ENCODE measurements around the gene WWP2.
"Not testable (repeated sequence)": the region's sequence is repeated elsewhere in the genome, so short reads cannot be mapped to it uniquely, and the experiment has no call there.

Gene WWP2

GRCh38 chr16:69952116-69952515, 190.0 kb downstream of the WWP2 start:
- H3K27ac Mint-ChIP-seq, H3K4me3 Mint-ChIP-seq, H3K36me3 Mint-ChIP-seq, H3K27me3 Mint-ChIP-seq, H3K9me3 Mint-ChIP-seq, H3K4me1 Mint-ChIP-seq: not testable (repeated sequence)
- peak; percentile 27 for ATAC-seq

DNA sequence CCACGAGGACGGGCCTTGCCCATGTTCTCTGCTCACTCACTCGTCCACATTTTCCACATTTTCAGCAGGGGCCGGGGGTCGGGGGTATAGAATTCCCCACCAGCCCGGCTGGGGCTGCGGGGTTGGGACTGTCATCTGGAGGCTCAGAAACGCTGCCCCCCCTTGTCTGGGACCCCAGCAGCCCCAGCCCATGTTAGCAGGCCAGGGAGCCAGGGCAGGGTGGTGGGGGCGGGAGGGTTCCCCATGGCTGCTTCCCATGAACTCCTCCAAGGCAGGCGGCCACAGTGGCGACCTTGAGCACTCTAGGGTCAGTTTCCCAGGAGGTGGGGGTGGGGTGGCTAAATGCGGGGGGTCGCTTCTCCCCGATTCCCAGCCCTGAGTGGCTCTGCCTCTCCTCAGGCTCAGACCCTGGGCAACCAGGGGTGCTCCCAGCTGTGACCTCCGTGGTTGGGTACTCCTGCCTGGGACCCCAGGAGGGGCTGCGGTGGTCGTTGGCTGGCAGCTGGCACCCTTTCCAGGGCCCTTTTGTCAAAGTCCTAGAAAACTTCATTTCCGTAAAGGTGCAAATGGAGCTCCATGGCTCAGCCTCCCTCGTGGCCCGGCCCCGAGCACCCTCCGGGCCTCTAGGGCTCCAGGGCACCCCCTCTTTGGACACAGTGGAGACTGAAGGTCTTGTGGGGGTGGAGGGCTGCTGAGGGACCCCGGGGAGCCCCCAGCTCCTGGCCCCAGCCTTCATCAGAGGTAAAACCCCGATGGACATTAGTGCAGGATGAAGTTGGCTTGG, 190.6 kb downstream of the WWP2 start:
- H3K27me3 Mint-ChIP-seq, ATAC-seq, H3K36me3 Mint-ChIP-seq, H3K4me1 Mint-ChIP-seq, H3K27ac Mint-ChIP-seq, H3K4me3 Mint-ChIP-seq, H3K9me3 Mint-ChIP-seq: not testable (repeated sequence)

GRCh38 chr16:69954241-69954640, 192.1 kb downstream of the WWP2 start:
- H3K4me1 Mint-ChIP-seq, H3K27me3 Mint-ChIP-seq, H3K9me3 Mint-ChIP-seq, H3K36me3 Mint-ChIP-seq, ATAC-seq, H3K4me3 Mint-ChIP-seq, H3K27ac Mint-ChIP-seq: not testable (repeated sequence)

GRCh38 chr16:69963312-69963711, 201.2 kb downstream of the WWP2 start:
- not testable (repeated sequence) for H3K27me3 Mint-ChIP-seq, H3K36me3 Mint-ChIP-seq, H3K27ac Mint-ChIP-seq, ATAC-seq, H3K9me3 Mint-ChIP-seq, H3K4me3 Mint-ChIP-seq, H3K4me1 Mint-ChIP-seq

DNA sequence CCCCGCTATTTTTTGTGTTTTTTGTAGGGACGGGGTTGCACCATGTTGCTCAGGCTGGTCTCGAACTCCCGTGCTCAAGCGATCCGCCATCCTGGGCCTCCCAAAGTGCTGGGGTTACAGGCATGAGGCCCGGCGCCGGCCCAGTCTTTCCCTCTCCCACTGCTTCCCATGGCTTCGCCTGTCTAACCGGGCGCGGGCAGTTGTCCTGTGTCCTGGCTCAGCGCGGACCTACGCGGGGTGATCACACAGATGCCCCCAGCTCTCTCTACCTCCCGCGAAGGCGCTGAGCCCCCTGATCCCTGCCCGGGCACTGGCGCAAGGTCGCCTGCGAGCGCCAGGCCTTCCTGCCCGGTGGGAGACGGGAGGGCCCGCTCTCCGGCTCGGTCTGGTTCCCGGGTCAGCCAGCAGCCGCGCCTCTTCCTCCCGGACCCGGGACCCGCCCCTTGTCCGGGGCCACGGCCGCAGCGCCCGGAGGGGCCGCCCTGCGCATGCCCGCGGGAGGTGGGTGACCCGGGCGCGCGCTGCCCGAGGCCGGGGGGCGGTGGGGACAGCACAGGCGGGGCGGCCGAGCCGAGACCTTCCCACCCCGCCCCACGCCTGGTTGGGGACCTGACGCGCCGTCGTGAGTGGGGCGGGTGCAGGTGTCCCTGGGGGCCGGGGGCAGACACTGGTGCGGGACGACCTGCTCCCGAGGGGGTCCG, 203.0 kb downstream of the WWP2 start:
- H3K27ac Mint-ChIP-seq = not testable (repeated sequence)

DNA sequence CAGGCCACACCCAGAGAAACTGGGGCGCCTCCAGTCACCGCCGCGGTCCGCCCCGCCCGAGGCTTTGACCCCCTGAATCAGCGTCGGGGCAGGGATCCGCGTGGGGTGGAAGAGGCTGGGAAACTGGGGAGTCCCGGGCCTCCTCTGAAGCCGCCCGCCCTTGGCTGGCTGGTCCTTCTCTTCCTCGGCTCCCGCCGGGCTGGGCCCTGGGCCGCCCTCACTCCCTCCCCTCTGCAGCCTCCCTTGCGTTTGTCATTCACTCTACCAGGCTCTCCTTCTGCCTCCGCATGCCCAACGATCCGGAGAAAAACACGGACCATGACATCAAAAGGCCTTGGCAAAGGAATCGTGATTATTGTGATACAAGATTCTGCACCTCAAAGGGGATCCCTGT, 203.5 kb downstream of the WWP2 start:
- H3K9me3 Mint-ChIP-seq, H3K27ac Mint-ChIP-seq, ATAC-seq, H3K36me3 Mint-ChIP-seq, H3K4me1 Mint-ChIP-seq, H3K27me3 Mint-ChIP-seq, H3K4me3 Mint-ChIP-seq: not testable (repeated sequence)

More for the DNA sequence above, 203.0 kb downstream of the WWP2 start:
- H3K4me3 Mint-ChIP-seq, H3K27me3 Mint-ChIP-seq, H3K4me1 Mint-ChIP-seq, H3K9me3 Mint-ChIP-seq, H3K36me3 Mint-ChIP-seq: not testable (repeated sequence)
- peak; percentile 55 for ATAC-seq

GRCh38 chr16:69967688-69968087, 205.6 kb downstream of the WWP2 start:
- not testable (repeated sequence) for H3K9me3 Mint-ChIP-seq, H3K36me3 Mint-ChIP-seq, H3K4me1 Mint-ChIP-seq, H3K27ac Mint-ChIP-seq, H3K27me3 Mint-ChIP-seq, H3K4me3 Mint-ChIP-seq
- ATAC-seq = peak; percentile 29

DNA sequence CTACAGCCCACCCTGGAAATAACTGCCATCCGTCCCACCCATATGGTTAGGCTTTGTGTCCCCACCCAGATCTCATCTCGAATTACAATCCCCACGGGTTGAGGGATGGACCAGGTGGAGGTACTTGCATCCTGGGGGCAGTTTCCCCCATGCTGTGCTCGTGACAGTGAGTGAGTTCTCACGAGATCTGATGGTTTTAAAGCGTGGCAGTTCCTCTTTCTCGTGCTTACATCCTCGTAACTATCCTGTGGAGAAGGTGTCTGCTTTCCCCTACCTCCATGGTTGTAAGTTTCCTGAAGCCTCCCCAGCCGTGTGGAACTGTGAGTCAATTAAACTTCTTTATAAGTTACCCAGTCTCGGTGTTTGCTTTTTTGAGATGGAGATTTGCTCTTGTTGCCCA, 206.0 kb downstream of the WWP2 start:
- not testable (repeated sequence) for H3K27ac Mint-ChIP-seq, H3K36me3 Mint-ChIP-seq, H3K9me3 Mint-ChIP-seq, H3K4me3 Mint-ChIP-seq, H3K4me1 Mint-ChIP-seq, H3K27me3 Mint-ChIP-seq
- ATAC-seq = peak; percentile 24

- H3K27me3 Mint-ChIP-seq, H3K36me3 Mint-ChIP-seq, H3K27ac Mint-ChIP-seq, H3K4me1 Mint-ChIP-seq, H3K9me3 Mint-ChIP-seq, ATAC-seq, H3K4me3 Mint-ChIP-seq: not testable (repeated sequence)
Measured at GRCh38 chr16:69969657-69970056, 207.5 kb downstream of the WWP2 start.

DNA sequence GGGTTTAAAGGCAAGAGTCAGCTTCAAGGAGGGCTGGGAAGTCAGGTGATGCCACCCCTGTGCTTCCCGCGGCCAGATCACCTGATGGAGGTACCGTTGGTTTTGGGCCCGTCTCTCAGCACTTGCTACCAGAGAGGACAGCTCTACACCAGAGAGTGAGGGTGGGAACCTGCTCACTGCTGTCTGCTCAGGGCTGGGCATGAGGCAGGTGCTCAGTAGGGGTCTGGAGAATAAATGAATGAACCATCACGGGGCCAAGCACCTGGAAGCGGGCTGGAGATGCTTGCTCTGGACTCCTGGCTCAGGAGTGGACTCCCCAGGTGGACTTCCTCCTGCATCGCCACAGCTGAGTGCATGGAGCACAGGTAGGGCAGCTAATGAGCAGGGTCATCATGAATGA, 210.0 kb downstream of the WWP2 start:
- not testable (repeated sequence) for H3K4me1 Mint-ChIP-seq, ATAC-seq, H3K27ac Mint-ChIP-seq, H3K4me3 Mint-ChIP-seq, H3K9me3 Mint-ChIP-seq, H3K36me3 Mint-ChIP-seq, H3K27me3 Mint-ChIP-seq

- H3K27ac Mint-ChIP-seq, H3K27me3 Mint-ChIP-seq, H3K4me3 Mint-ChIP-seq: not testable (repeated sequence)
Measured at GRCh38 chr16:69972935-69973334, 210.8 kb downstream of the WWP2 start.

DNA sequence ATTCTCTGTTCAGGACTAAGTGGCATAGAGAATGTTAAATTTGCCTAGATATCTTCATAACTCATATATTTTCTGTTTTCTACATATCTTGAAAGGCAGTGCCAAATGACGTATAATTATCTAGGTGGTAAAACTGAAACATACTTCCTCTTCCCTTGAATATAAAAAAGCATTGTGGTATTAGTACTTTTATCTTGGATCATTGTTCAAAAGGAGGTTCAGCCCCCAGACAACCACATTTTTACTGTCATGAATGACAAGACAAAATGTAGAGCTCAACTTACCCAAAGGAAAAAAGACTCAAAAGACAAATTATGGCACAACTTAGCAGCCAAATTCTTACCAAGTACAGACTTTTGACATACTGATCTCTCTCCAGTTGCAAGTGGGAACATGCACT, 223.1 kb downstream of the WWP2 start:
- H3K4me1 Mint-ChIP-seq, H3K4me3 Mint-ChIP-seq, ATAC-seq, H3K27ac Mint-ChIP-seq, H3K27me3 Mint-ChIP-seq, H3K9me3 Mint-ChIP-seq: not testable (repeated sequence)
- H3K36me3 Mint-ChIP-seq = peaks cover 16% of the 10 kb centered on the region

More at GRCh38 chr16:69972935-69973334, 210.8 kb downstream of the WWP2 start:
- not testable (repeated sequence) for ATAC-seq, H3K9me3 Mint-ChIP-seq, H3K4me1 Mint-ChIP-seq, H3K36me3 Mint-ChIP-seq

Measured in stimulated activated memory B cell treated with anti-CD40 and anti-IgM and Interleukin-4, amounts not matched to agents 10 μg/mL and 1 μg/mL and 100 μg/mL, for 72 hours (primary cell).